Breast epithelium (tissue), 3 donors: ENCODE results near the gene DDC.

Experiments
- CTCF ChIP-seq, 3 donors: fragments of 450-650 bp; IDR thresholded peaks; one replicate each; pipeline ENCODE4 v1.5.1; 2016 to 2017; ENCODE audit warnings: antibody characterized with exemption in 3 of 3, mild to moderate bottlenecking in 3 of 3, moderate library complexity in 3 of 3
- POLR2A ChIP-seq: fragments of 450-650 bp; IDR thresholded peaks from one replicate; pipeline ENCODE4 v1.6.1; 2016; ENCODE audit warnings: antibody characterized with exemption, mild to moderate bottlenecking, moderate library complexity
- POLR2AphosphoS5 ChIP-seq, 3 donors: sonication (generic); formaldehyde crosslinking; IDR thresholded peaks; one replicate each; pipeline ENCODE4 v1.6.1; 2017; ENCODE audit warnings: antibody characterized with exemption in 3 of 3

GRCh38 chr7:50456371-50457123, 108.7 kb downstream of the DDC start:
- TF ChIP-seq CTCF (IDR thresholded peaks at IDR 0.05): no peak
- TF ChIP-seq POLR2AphosphoS5 (IDR thresholded peaks at IDR 0.05): no peak
- no peak for TF ChIP-seq POLR2A
